Measurements from ENCODE around the gene EHHADH.

Gene EHHADH

GRCh38 chr3:185145511-185145910, 108.3 kb downstream of the EHHADH start:
- no peak for DNase-seq (ENCODE audit: low read depth in 2 of 2)

GRCh38 chr3:185144784-185145183, 109.1 kb downstream of the EHHADH start:
- no peak for DNase-seq (ENCODE audit: low read depth in 2 of 2)

Data from stimulated activated CD8-positive, alpha-beta memory T cell treated with anti-CD3 and anti-CD28 coated beads, Interleukin-15, amount 100 ng/mL, for 4 hours (primary cell).